Mesothelial cell of epicardium (in vitro differentiated cells): ENCODE data around the gene PSMA5. TPM values are rescaled to one million over a fixed set of nuclear protein-coding genes. Genes with fewer than 3 reads are reported as not detected.
A peak's percentile ranks its signal among the peaks of the same experiment; 100 is the strongest.

ENCODE experiments used
- DNase-seq, 2 experiments: peaks; one replicate each; pipeline ENCODE4 v3.0.0; 2021; ENCODE audit warnings: low spot score in 2 of 2; ENCODE audit not compliant: unreplicated experiment in 2 of 2
- H3K27ac Mint-ChIP-seq: 2 replicates; pipeline ENCODE4 v1.8.0; 2021; ENCODE audit warnings: mixed read lengths
- H3K27me3 Mint-ChIP-seq: 2 replicates; pipeline ENCODE4 v1.8.0; 2021; ENCODE audit warnings: low read depth, mixed read lengths
- H3K36me3 Mint-ChIP-seq: 2 replicates; pipeline ENCODE4 v1.8.0; 2021; ENCODE audit warnings: mixed read lengths
- H3K4me1 Mint-ChIP-seq: 2 replicates; pipeline ENCODE4 v1.8.0; 2021; ENCODE audit warnings: mixed read lengths
- H3K4me3 Mint-ChIP-seq: 2 replicates; pipeline ENCODE4 v1.8.0; 2021; ENCODE audit warnings: mild to moderate bottlenecking, moderate library complexity, mixed read lengths
- H3K9me3 Mint-ChIP-seq: 2 replicates; pipeline ENCODE4 v1.8.0; 2021; ENCODE audit warnings: mixed read lengths
- CTCF ChIP-seq: fragments of 200-600 bp; sonication (generic); IDR thresholded peaks from one replicate; pipeline ENCODE4 v1.5.0; 2021; ENCODE audit warnings: antibody characterized with exemption; ENCODE audit not compliant: unreplicated experiment
- total RNA-seq: library from RNA; stranded (reverse); gene quantifications from 3 replicates; pipeline ENCODE4 v1.2.1, GENCODE V29; 2021

Gene PSMA5
- total RNA-seq, 1 donor from 2014 or later: 69.7 TPM

GRCh38 chr1:109441069-109441468 is 14.8 kb upstream of the PSMA5 start:
- TF ChIP-seq CTCF: no peak
- Mint-ChIP-seq H3K27me3 (peaks cover 8% of the 10 kb centered on the region), H3K9me3 (no peaks in the 10 kb centered on the region), H3K4me1 (peaks cover 4% of the 10 kb centered on the region), H3K27ac (no peak overlapping the region), H3K4me3 (no peak overlapping the region), H3K36me3 (no peaks in the 10 kb centered on the region)
- DNase-seq: no peak

GRCh38 chr1:109438798-109439297 is 12.6 kb upstream of the PSMA5 start:
- no peak for DNase-seq
- no peaks in the 10 kb centered on the region for H3K4me1 Mint-ChIP-seq
- peaks cover 5% of the 10 kb centered on the region for H3K27me3 Mint-ChIP-seq
- H3K36me3 Mint-ChIP-seq: no peaks in the 10 kb centered on the region
- H3K27ac Mint-ChIP-seq: no peak overlapping the region
- no peak overlapping the region for H3K4me3 Mint-ChIP-seq
- peaks cover 6% of the 10 kb centered on the region for H3K9me3 Mint-ChIP-seq
- TF ChIP-seq CTCF: no peak

- Mint-ChIP-seq H3K27ac (no peak overlapping the region), H3K4me3 (no peak overlapping the region), H3K9me3 (peaks cover 11% of the 10 kb centered on the region), H3K27me3 (peaks cover 9% of the 10 kb centered on the region), H3K4me1 (peaks cover 6% of the 10 kb centered on the region), H3K36me3 (no peaks in the 10 kb centered on the region)
- DNase-seq: no peak
- no peak for TF ChIP-seq CTCF
Observed at GRCh38 chr1:109434484-109434883, 8.2 kb upstream of the PSMA5 start.

GRCh38 chr1:109433322-109433721 is 7.1 kb upstream of the PSMA5 start:
- Mint-ChIP-seq H3K27ac (no peak overlapping the region), H3K27me3 (peaks cover 9% of the 10 kb centered on the region), H3K36me3 (no peaks in the 10 kb centered on the region), H3K9me3 (peaks cover 11% of the 10 kb centered on the region), H3K4me3 (no peak overlapping the region), H3K4me1 (peaks cover 7% of the 10 kb centered on the region)
- no peak for TF ChIP-seq CTCF
- DNase-seq: no peak

- H3K4me3 Mint-ChIP-seq: no peak overlapping the region
- H3K9me3 Mint-ChIP-seq: peaks cover 11% of the 10 kb centered on the region
- peaks cover 13% of the 10 kb centered on the region for H3K4me1 Mint-ChIP-seq
- no peak for DNase-seq
- no peaks in the 10 kb centered on the region for H3K36me3 Mint-ChIP-seq
- H3K27me3 Mint-ChIP-seq: peaks cover 9% of the 10 kb centered on the region
- TF ChIP-seq CTCF: no peak
- no peak overlapping the region for H3K27ac Mint-ChIP-seq
Observed at GRCh38 chr1:109432336-109432735, 6.1 kb upstream of the PSMA5 start.

GRCh38 chr1:109427171-109427467 is 871 bp upstream of the PSMA5 start:
- no peaks in the 10 kb centered on the region for H3K36me3 Mint-ChIP-seq
- no peak for DNase-seq
- H3K9me3 Mint-ChIP-seq: no peaks in the 10 kb centered on the region
- no peaks in the 10 kb centered on the region for H3K27me3 Mint-ChIP-seq
- peak overlapping the region; percentile 91 for H3K4me3 Mint-ChIP-seq
- TF ChIP-seq CTCF: no peak
- H3K27ac Mint-ChIP-seq: peak overlapping the region; percentile 67
- H3K4me1 Mint-ChIP-seq: peaks cover 30% of the 10 kb centered on the region
